K562 (cell line): ENCODE results near the gene SETD5. TPM values are rescaled to one million over a fixed set of nuclear protein-coding genes. Genes with fewer than 3 reads are reported as not detected.

Source experiments
- CEBPB ChIP-seq: fragments of 450-650 bp; IDR thresholded peaks from 2 replicates; pipeline ENCODE4 v1.6.1; 2016; ENCODE audit warnings: missing genetic modification characterization, missing compliant biosample characterization
- CXXC5 ChIP-seq: fragments of 250-450 bp; sonication (Bioruptor Pico); IDR thresholded peaks from 2 replicates; pipeline ENCODE4 v1.8.0; 2022; ENCODE audit warnings: inconsistent platforms, mild to moderate bottlenecking, moderate library complexity
- ETV6 ChIP-seq, 3 experiments: fragments of 150-350 bp in 1 of 3; sonication (generic) in 1 of 3; formaldehyde crosslinking in 1 of 3; IDR thresholded peaks; 2 replicates each; pipeline versions ENCODE4 v1.6.1 to v1.8.0; 2014 to 2022; ENCODE audit warnings: borderline replicate concordance in 2 of 3, low read depth in 2 of 3, antibody characterized with exemption in 1 of 3, low read length in 1 of 3, mild to moderate bottlenecking in 1 of 3, missing genetic modification reagents in 1 of 3
- FOXJ2 ChIP-seq: fragments of 200-800 bp; sonication (Bioruptor generic); IDR thresholded peaks from 2 replicates; pipeline ENCODE4 v1.6.1; 2016; ENCODE audit warnings: missing genetic modification characterization, missing compliant biosample characterization
- FOXK2 ChIP-seq, 2 experiments: fragments of 450-650 bp; IDR thresholded peaks in 1 of 2; conservative IDR thresholded peaks in 1 of 2; 2 replicates each; pipeline ENCODE4 v1.6.1; 2016; ENCODE audit warnings: low read depth in 2 of 2, mild to moderate bottlenecking in 1 of 2
- FOXP1 ChIP-seq: sonication (generic); formaldehyde crosslinking; IDR thresholded peaks from 2 replicates; pipeline ENCODE4 v1.8.0; 2022; ENCODE audit warnings: mild to moderate bottlenecking, missing genetic modification reagents
- L3MBTL2 ChIP-seq: fragments of 450-650 bp; IDR thresholded peaks from 2 replicates; pipeline ENCODE4 v1.6.1; 2016; ENCODE audit warnings: mild to moderate bottlenecking, moderate library complexity
- NR1H2 ChIP-seq: sonication (generic); formaldehyde crosslinking; IDR thresholded peaks from 2 replicates; pipeline ENCODE4 v1.4.0; 2020; ENCODE audit warnings: mild to moderate bottlenecking, missing genetic modification reagents
- PHB ChIP-seq: fragments of 250-450 bp; sonication (Bioruptor Pico); IDR thresholded peaks from 2 replicates; pipeline ENCODE4 v1.5.0; 2021
- RBM14 ChIP-seq: fragments of 200-400 bp; formaldehyde crosslinking; IDR thresholded peaks from 2 replicates; pipeline ENCODE4 v1.6.1; 2018; ENCODE audit warnings: low read depth, mild to moderate bottlenecking, low read length, moderate library complexity, borderline replicate concordance; ENCODE audit not compliant: insufficient read depth
- ZNF121 ChIP-seq: sonication (generic); formaldehyde crosslinking; conservative IDR thresholded peaks from 2 replicates; pipeline ENCODE4 v1.8.0; 2022; ENCODE audit warnings: missing genetic modification reagents
- ZNF124 ChIP-seq: sonication (generic); formaldehyde crosslinking; IDR thresholded peaks from 2 replicates; pipeline ENCODE4 v1.8.1; 2022; ENCODE audit warnings: missing genetic modification reagents
- ZNF239 ChIP-seq: fragments of 250-450 bp; sonication (Bioruptor Pico); IDR thresholded peaks from 2 replicates; pipeline ENCODE4 v1.4.0; 2020; ENCODE audit warnings: mild to moderate bottlenecking
- ZNF830 ChIP-seq: fragments of 250-450 bp; sonication (Bioruptor Pico); IDR thresholded peaks from 2 replicates; pipeline ENCODE4 v1.5.0; 2021; ENCODE audit warnings: mild to moderate bottlenecking
- polyA plus RNA-seq, 8 experiments: library from polyadenylated mRNA; depleted of rRNA in 4 of 8; stranded (reverse) in 5 of 8; unstranded in 3 of 8; fragments of >200 nt; fragmentation: Nextera tagmentation in 2 of 8; fragmentation: Illumina TruSeq in 1 of 8; extraction: Ambion mirVana in 2 of 8; extraction: Trizol in 1 of 8; gene quantifications; 2 replicates each; pipeline versions ENCODE4 v1.2.1 to v1.2.3, GENCODE V29; 2011 to 2014; ENCODE audit warnings: inconsistent platforms in 1 of 8, missing spikeins in 1 of 8
- total RNA-seq, 7 experiments: library from RNA; depleted of rRNA in 6 of 7; stranded (reverse); fragments of >200 nt in 6 of 7; fragmentation: Illumina TruSeq in 2 of 7; extraction: Trizol in 2 of 7; gene quantifications; 2 replicates each; pipeline versions ENCODE4 v1.2.1 to v1.2.3, GENCODE V29; 2011 to 2021; ENCODE audit warnings: low replicate concordance in 1 of 7
- TF ChIP-seq, protein P1 (sequence below), 2 experiments: fragments of 450-650 bp; IDR thresholded peaks; 2 replicates each; pipeline ENCODE4 v1.6.1; 2016; ENCODE audit warnings: mild to moderate bottlenecking in 2 of 2, borderline replicate concordance in 1 of 2, low read depth in 1 of 2, moderate library complexity in 1 of 2
- TF ChIP-seq, protein P2 (sequence below): fragments of 150-350 bp; conservative IDR thresholded peaks from 2 replicates; pipeline ENCODE4 v1.6.1; 2014; ENCODE audit warnings: low read length

The SETD5 gene
- total and polyA plus RNA-seq, 9 of the 15 experiments (the other 6 are each of a cell fraction or from before 2014, with no cell fraction given) = 20.8 to 135 (median 87.2) TPM

DNA sequence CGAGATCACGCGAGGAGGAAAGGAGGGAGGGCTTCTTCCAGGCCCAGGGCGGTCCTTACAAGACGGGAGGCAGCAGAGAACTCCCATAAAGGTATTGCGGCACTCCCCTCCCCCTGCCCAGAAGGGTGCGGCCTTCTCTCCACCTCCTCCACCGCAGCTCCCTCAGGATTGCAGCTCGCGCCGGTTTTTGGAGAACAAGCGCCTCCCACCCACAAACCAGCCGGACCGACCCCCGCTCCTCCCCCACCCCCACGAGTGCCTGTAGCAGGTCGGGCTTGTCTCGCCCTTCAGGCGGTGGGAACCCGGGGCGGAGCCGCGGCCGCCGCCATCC is 1.1 kb upstream of the SETD5 start (continued):
- TF ChIP-seq, protein P1, sequence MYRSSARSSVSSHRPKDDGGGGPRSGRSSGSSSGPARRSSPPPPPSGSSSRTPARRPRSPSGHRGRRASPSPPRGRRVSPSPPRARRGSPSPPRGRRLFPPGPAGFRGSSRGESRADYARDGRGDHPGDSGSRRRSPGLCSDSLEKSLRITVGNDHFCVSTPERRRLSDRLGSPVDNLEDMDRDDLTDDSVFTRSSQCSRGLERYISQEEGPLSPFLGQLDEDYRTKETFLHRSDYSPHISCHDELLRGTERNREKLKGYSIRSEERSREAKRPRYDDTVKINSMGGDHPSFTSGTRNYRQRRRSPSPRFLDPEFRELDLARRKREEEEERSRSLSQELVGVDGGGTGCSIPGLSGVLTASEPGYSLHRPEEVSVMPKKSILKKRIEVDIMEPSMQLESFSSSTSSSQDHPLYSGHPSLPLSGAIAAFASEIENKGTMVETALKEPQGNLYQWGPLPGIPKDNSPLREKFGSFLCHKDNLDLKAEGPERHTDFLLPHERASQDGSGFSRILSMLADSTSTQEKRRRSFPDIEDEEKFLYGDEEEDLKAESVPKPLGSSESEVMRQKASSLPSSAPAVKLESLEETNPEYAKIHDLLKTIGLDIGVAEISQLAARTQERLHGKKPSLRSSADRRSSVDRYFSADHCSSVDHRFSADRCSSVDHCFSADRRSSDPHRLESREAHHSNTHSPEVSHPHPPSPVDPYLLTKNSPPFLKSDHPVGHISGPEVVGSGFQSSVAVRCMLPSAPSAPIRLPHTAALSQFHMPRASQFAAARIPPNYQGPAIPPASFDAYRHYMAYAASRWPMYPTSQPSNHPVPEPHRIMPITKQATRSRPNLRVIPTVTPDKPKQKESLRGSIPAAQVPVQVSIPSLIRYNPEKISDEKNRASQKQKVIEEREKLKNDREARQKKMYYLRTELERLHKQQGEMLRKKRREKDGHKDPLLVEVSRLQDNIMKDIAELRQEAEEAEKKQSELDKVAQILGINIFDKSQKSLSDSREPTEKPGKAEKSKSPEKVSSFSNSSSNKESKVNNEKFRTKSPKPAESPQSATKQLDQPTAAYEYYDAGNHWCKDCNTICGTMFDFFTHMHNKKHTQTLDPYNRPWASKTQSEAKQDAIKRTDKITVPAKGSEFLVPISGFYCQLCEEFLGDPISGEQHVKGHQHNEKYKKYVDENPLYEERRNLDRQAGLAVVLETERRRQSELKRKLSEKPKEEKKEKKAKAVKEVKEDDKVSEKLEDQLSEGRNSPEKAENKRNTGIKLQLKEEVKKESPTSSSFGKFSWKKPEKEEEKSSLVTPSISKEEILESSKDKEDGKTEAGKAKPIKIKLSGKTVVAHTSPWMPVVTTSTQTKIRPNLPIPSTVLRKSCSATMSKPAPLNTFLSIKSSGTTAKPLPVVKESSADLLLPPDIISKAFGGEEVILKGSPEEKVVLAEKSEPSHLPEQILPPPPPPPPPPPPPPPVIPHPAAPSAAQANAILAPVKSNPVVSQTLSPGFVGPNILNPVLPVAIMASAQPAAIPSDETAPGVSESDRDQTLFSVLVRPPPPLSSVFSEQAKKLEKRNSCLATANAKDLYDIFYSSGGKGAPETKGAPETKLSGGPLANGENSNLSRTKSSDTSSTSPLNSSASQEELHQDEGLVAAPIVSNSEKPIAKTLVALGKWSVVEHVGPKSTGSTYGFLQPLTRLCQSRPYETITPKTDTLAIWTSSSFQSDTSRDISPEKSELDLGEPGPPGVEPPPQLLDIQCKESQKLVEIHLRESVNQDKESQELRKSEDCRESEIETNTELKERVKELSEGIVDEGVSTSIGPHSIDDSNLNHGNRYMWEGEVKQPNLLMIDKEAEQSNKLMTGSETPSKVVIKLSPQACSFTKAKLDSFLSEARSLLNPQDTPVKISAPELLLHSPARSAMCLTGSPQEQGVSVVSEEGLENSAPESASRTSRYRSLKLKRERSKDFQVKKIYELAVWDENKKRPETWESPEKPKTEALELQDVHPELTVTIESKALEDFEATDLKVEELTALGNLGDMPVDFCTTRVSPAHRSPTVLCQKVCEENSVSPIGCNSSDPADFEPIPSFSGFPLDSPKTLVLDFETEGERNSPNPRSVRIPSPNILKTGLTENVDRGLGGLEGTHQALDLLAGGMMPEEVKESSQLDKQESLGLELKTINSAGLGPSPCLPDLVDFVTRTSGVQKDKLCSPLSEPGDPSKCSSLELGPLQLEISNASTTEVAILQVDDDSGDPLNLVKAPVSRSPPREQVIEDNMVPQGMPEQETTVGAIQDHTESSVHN (IDR thresholded peaks at IDR 0.05; ENCODE audit: borderline replicate concordance in 1 of 2, low read depth in 1 of 2) = no peak
- TF ChIP-seq ZNF830 = no peak
- TF ChIP-seq ZNF124 (CRISPR knock-in tag) = no peak
- TF ChIP-seq, protein P2, sequence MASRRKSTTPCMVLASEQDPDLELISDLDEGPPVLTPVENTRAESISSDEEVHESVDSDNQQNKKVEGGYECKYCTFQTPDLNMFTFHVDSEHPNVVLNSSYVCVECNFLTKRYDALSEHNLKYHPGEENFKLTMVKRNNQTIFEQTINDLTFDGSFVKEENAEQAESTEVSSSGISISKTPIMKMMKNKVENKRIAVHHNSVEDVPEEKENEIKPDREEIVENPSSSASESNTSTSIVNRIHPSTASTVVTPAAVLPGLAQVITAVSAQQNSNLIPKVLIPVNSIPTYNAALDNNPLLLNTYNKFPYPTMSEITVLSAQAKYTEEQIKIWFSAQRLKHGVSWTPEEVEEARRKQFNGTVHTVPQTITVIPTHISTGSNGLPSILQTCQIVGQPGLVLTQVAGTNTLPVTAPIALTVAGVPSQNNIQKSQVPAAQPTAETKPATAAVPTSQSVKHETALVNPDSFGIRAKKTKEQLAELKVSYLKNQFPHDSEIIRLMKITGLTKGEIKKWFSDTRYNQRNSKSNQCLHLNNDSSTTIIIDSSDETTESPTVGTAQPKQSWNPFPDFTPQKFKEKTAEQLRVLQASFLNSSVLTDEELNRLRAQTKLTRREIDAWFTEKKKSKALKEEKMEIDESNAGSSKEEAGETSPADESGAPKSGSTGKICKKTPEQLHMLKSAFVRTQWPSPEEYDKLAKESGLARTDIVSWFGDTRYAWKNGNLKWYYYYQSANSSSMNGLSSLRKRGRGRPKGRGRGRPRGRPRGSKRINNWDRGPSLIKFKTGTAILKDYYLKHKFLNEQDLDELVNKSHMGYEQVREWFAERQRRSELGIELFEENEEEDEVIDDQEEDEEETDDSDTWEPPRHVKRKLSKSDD = no peak
- TF ChIP-seq ZNF121 (CRISPR knock-in tag) = no peak
- TF ChIP-seq FOXJ2 = no peak
- peak; percentile 89 for TF ChIP-seq CEBPB (tag)
- TF ChIP-seq PHB (CRISPR knock-in tag) = 0 out of 2 replicates have a peak, but pooled peaks have one; percentile 9
- no peak for TF ChIP-seq ETV6 (IDR thresholded peaks at IDR 0.05; ENCODE audit: borderline replicate concordance in 1 of 2, low read depth in 2 of 2, low read length in 1 of 2)
- no peak for TF ChIP-seq ETV6 (CRISPR knock-in tag; IDR thresholded peaks at IDR 0.05; ENCODE audit: borderline replicate concordance)
- TF ChIP-seq ZNF239 (CRISPR knock-in tag) = no peak
- no peak for TF ChIP-seq FOXP1
- TF ChIP-seq L3MBTL2 = no peak
- no peak; a peak in 1 of 4 replicates for TF ChIP-seq FOXK2 (conservative IDR thresholded peaks at IDR 0.05 in 1 of 2, IDR thresholded peaks at IDR 0.05 in 1 of 2; ENCODE audit: low read depth in 2 of 2)
- TF ChIP-seq RBM14 = no peak
- no peak for TF ChIP-seq NR1H2 (CRISPR knock-in tag)
- TF ChIP-seq CXXC5 (CRISPR knock-in tag) = no peak
